HepG2 (cell line): ENCODE results near the gene ATRIP. TPM values are rescaled to one million over a fixed set of nuclear protein-coding genes. Genes with fewer than 3 reads are reported as not detected.
A peak's percentile ranks its signal among the peaks of the same experiment; 100 is the strongest.

Source experiments
- EEA1 ChIP-seq: sonication (generic); formaldehyde crosslinking; IDR thresholded peaks from 2 replicates; pipeline ENCODE4 v1.5.1; 2020; ENCODE audit warnings: mild to moderate bottlenecking, missing genetic modification reagents, borderline replicate concordance
- MAZ ChIP-seq, 2 experiments: sonication (generic) in 1 of 2; formaldehyde crosslinking in 1 of 2; IDR thresholded peaks; 2 replicates each; pipeline versions ENCODE4 v1.5.0 to v1.6.1; 2012 to 2020; ENCODE audit warnings: low read depth in 2 of 2, mild to moderate bottlenecking in 2 of 2, borderline replicate concordance in 1 of 2, improper control_type of control experiment in 1 of 2, low read length in 1 of 2, missing genetic modification reagents in 1 of 2, moderate library complexity in 1 of 2
- RORA ChIP-seq: sonication (generic); formaldehyde crosslinking; IDR thresholded peaks from 2 replicates; pipeline ENCODE4 v1.5.0; 2020; ENCODE audit warnings: mild to moderate bottlenecking, missing genetic modification reagents, moderate library complexity
- SMAD1 ChIP-seq: sonication (generic); formaldehyde crosslinking; IDR thresholded peaks from 2 replicates; pipeline ENCODE4 v1.4.0; 2020; ENCODE audit warnings: missing genetic modification reagents, low read depth, mild to moderate bottlenecking, borderline replicate concordance
- SMAD9 ChIP-seq: sonication (generic); formaldehyde crosslinking; IDR thresholded peaks from 2 replicates; pipeline ENCODE4 v1.5.1; 2020; ENCODE audit warnings: mild to moderate bottlenecking, missing genetic modification reagents
- SYNCRIP ChIP-seq: fragments of 200-400 bp; formaldehyde crosslinking; IDR thresholded peaks from 2 replicates; pipeline ENCODE4 v1.6.1; 2018; ENCODE audit warnings: mild to moderate bottlenecking, low read depth, low read length; ENCODE audit not compliant: insufficient read depth
- TCF7L2 ChIP-seq: IDR thresholded peaks from 2 replicates; pipeline ENCODE4 v1.6.1; 2011; ENCODE audit warnings: mild to moderate bottlenecking, low read depth, low read length, moderate library complexity
- TEAD3 ChIP-seq: optimal IDR thresholded peaks from 2 replicates; pipeline ENCODE3; 2016; ENCODE audit warnings: borderline replicate concordance
- ZNF10 ChIP-seq: sonication (generic); formaldehyde crosslinking; IDR thresholded peaks from 2 replicates; pipeline ENCODE4 v1.4.0; 2020; ENCODE audit warnings: mild to moderate bottlenecking, low read depth, missing genetic modification reagents, borderline replicate concordance
- ZNF207 ChIP-seq: fragments of 450-650 bp; IDR thresholded peaks from 2 replicates; pipeline ENCODE4 v1.6.1; 2016; ENCODE audit warnings: antibody characterized with exemption, borderline replicate concordance
- ZNF224 ChIP-seq: sonication (generic); formaldehyde crosslinking; IDR thresholded peaks from 2 replicates; pipeline ENCODE4 v1.5.0; 2020; ENCODE audit warnings: mild to moderate bottlenecking, missing genetic modification reagents
- ZNF251 ChIP-seq: sonication (generic); formaldehyde crosslinking; IDR thresholded peaks from 2 replicates; pipeline ENCODE4 v1.9.0; 2021; ENCODE audit warnings: mild to moderate bottlenecking, missing genetic modification reagents
- ZNF354B ChIP-seq: sonication (generic); formaldehyde crosslinking; IDR thresholded peaks from 2 replicates; pipeline ENCODE4 v1.8.0; 2022; ENCODE audit warnings: mild to moderate bottlenecking, missing genetic modification reagents
- ZNF367 ChIP-seq: sonication (generic); formaldehyde crosslinking; IDR thresholded peaks from 2 replicates; pipeline ENCODE4 v1.4.0; 2020; ENCODE audit warnings: missing genetic modification reagents, borderline replicate concordance
- ZNF646 ChIP-seq: sonication (generic); formaldehyde crosslinking; IDR thresholded peaks from 2 replicates; pipeline ENCODE4 v1.9.0; 2021; ENCODE audit warnings: mild to moderate bottlenecking, missing genetic modification reagents
- ZNF878 ChIP-seq: sonication (generic); formaldehyde crosslinking; IDR thresholded peaks from 2 replicates; pipeline ENCODE4 v1.8.1; 2023; ENCODE audit warnings: mild to moderate bottlenecking, missing genetic modification reagents, moderate library complexity
- polyA plus RNA-seq, 8 experiments: library from polyadenylated mRNA; depleted of rRNA in 3 of 8; stranded (reverse) in 7 of 8; unstranded in 1 of 8; fragments of >200 nt; fragmentation: Illumina TruSeq in 4 of 8; extraction: Trizol in 4 of 8; gene quantifications; 2 replicates each; pipeline versions ENCODE4 v1.2.1 to v1.2.3, GENCODE V29; 2011 to 2016; ENCODE audit warnings: low read depth in 4 of 8, missing spikeins in 1 of 8, mixed read lengths in 1 of 8; ENCODE audit not compliant: insufficient read depth in 1 of 8
- total RNA-seq, 5 experiments: library from RNA; depleted of rRNA; stranded (reverse); fragments of >200 nt; fragmentation: Illumina TruSeq; extraction: Trizol; gene quantifications; 2 replicates each; pipeline ENCODE4 v1.2.3, GENCODE V29; 2016; ENCODE audit warnings: low read depth in 1 of 5
- TF ChIP-seq, protein P1 (sequence below): sonication (generic); formaldehyde crosslinking; conservative IDR thresholded peaks from 2 replicates; pipeline ENCODE4 v1.8.0; 2022; ENCODE audit warnings: mild to moderate bottlenecking, moderate library complexity, missing genetic modification reagents

ATRIP gene
- total and polyA plus RNA-seq, 2 of the 13 experiments (the other 11 are each of a cell fraction or from before 2014, with no cell fraction given) = 5.1 to 12.5 TPM

GRCh38 chr3:48398701-48399386, 47.7 kb upstream of the ATRIP start (continued):
- TF ChIP-seq, protein P1, sequence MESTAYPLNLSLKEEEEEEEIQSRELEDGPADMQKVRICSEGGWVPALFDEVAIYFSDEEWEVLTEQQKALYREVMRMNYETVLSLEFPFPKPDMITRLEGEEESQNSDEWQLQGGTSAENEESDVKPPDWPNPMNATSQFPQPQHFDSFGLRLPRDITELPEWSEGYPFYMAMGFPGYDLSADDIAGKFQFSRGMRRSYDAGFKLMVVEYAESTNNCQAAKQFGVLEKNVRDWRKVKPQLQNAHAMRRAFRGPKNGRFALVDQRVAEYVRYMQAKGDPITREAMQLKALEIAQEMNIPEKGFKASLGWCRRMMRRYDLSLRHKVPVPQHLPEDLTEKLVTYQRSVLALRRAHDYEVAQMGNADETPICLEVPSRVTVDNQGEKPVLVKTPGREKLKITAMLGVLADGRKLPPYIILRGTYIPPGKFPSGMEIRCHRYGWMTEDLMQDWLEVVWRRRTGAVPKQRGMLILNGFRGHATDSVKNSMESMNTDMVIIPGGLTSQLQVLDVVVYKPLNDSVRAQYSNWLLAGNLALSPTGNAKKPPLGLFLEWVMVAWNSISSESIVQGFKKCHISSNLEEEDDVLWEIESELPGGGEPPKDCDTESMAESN = 0 out of 2 replicates have a peak, but pooled peaks have one; percentile 25
- TF ChIP-seq SYNCRIP (no peak), ZNF646 (no peak), ZNF367 (CRISPR knock-in tag) (no peak), ZNF878 (CRISPR knock-in tag) (no peak), EEA1 (CRISPR knock-in tag) (no peak), SMAD9 (no peak), SMAD1 (peak; percentile 50; the same call in 1 of the 2 replicates), ZNF224 (CRISPR knock-in tag) (no peak), MAZ (IDR thresholded peaks at IDR 0.05; ENCODE audit: borderline replicate concordance, low read depth, low read length) (no peak), MAZ (CRISPR knock-in tag; IDR thresholded peaks at IDR 0.05; ENCODE audit: low read depth) (0 out of 2 replicates have a peak, but pooled peaks have one; percentile 18), TEAD3 (CRISPR knock-in tag) (peak; percentile 28), ZNF10 (no peak), TCF7L2 (no peak), ZNF251 (0 out of 2 replicates have a peak, but pooled peaks have one; percentile 18), ZNF354B (CRISPR knock-in tag) (no peak), RORA (CRISPR knock-in tag) (no peak), ZNF207 (no peak)
